GM12878 (cell line): ENCODE measurements around the gene MTMR3.

ENCODE experiments used
- ASH2L ChIP-seq: fragments of 300-600, 200-600 bp; sonication (generic); IDR thresholded peaks from 2 replicates; pipeline ENCODE4 v1.6.1; 2017; ENCODE audit warnings: low read depth, mild to moderate bottlenecking, borderline replicate concordance
- CBX5 ChIP-seq: sonication (generic); IDR thresholded peaks from 2 replicates; pipeline ENCODE4 v1.6.1; 2016; ENCODE audit warnings: low read depth, moderate library complexity, mild to moderate bottlenecking, inconsistent platforms
- CREM ChIP-seq: IDR thresholded peaks from 2 replicates; pipeline ENCODE4 v1.6.1; 2014; ENCODE audit warnings: antibody characterized with exemption, low read depth
- POLR2A ChIP-seq: IDR thresholded peaks from 2 replicates; pipeline ENCODE4 v1.6.1; 2011; ENCODE audit warnings: low read depth, mild to moderate bottlenecking, low read length
- POLR2AphosphoS5 ChIP-seq: IDR thresholded peaks from 2 replicates; pipeline ENCODE4 v1.6.1; 2011; ENCODE audit warnings: mild to moderate bottlenecking, low read length, inconsistent platforms
- RELA ChIP-seq: fragments of 450-650 bp; IDR thresholded peaks from 2 replicates; pipeline ENCODE4 v1.8.0; 2014; ENCODE audit warnings: borderline replicate concordance; ENCODE audit not compliant: partially characterized antibody
- SIX5 ChIP-seq: IDR thresholded peaks from 2 replicates; pipeline ENCODE4 v1.6.1; 2011; ENCODE audit warnings: mild to moderate bottlenecking, low read depth, low read length, moderate library complexity; ENCODE audit not compliant: severe bottlenecking
- SUZ12 ChIP-seq: fragments of 200-600 bp; sonication (generic); IDR thresholded peaks from one replicate; pipeline ENCODE4 v1.6.1; 2018; ENCODE audit warnings: antibody characterized with exemption, mild to moderate bottlenecking; ENCODE audit not compliant: unreplicated experiment
- TF ChIP-seq, protein P1 (sequence below): IDR thresholded peaks from 2 replicates; pipeline ENCODE4 v1.6.1; 2012; ENCODE audit warnings: mild to moderate bottlenecking, low read depth, low read length
- TF ChIP-seq, protein P2 (sequence below): fragments of 450-650 bp; formaldehyde crosslinking; IDR thresholded peaks from 2 replicates; pipeline ENCODE4 v1.5.0; 2022; ENCODE audit warnings: mild to moderate bottlenecking, missing genetic modification characterization

DNA sequence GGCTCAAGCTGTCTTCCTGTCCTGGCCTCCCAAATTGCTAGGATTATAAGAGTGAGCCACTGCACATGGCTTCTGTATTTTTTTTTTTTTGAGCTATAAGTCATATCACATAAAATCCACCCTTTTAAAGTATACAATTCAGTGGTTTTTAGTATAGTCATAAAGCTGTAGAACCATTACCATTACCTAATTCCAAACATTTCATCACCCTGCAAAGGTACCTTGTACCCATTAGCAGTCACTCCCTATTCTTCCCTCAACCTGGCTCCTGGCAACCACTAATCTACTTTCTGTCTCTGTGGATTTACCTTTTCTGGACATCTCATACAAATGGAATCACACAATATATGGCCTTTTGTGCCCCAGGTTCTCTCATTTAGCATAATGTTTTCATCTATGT, 84.5 kb downstream of the MTMR3 start:
- no peak for TF ChIP-seq ASH2L
- no peak for TF ChIP-seq CBX5
- no peak for TF ChIP-seq SIX5
- TF ChIP-seq RELA, result no peak
- TF ChIP-seq CREM, result no peak
- TF ChIP-seq POLR2AphosphoS5, result no peak
- TF ChIP-seq, protein P1, sequence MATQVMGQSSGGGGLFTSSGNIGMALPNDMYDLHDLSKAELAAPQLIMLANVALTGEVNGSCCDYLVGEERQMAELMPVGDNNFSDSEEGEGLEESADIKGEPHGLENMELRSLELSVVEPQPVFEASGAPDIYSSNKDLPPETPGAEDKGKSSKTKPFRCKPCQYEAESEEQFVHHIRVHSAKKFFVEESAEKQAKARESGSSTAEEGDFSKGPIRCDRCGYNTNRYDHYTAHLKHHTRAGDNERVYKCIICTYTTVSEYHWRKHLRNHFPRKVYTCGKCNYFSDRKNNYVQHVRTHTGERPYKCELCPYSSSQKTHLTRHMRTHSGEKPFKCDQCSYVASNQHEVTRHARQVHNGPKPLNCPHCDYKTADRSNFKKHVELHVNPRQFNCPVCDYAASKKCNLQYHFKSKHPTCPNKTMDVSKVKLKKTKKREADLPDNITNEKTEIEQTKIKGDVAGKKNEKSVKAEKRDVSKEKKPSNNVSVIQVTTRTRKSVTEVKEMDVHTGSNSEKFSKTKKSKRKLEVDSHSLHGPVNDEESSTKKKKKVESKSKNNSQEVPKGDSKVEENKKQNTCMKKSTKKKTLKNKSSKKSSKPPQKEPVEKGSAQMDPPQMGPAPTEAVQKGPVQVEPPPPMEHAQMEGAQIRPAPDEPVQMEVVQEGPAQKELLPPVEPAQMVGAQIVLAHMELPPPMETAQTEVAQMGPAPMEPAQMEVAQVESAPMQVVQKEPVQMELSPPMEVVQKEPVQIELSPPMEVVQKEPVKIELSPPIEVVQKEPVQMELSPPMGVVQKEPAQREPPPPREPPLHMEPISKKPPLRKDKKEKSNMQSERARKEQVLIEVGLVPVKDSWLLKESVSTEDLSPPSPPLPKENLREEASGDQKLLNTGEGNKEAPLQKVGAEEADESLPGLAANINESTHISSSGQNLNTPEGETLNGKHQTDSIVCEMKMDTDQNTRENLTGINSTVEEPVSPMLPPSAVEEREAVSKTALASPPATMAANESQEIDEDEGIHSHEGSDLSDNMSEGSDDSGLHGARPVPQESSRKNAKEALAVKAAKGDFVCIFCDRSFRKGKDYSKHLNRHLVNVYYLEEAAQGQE, result no peak
- TF ChIP-seq SUZ12, result no peak
- TF ChIP-seq, protein P2, sequence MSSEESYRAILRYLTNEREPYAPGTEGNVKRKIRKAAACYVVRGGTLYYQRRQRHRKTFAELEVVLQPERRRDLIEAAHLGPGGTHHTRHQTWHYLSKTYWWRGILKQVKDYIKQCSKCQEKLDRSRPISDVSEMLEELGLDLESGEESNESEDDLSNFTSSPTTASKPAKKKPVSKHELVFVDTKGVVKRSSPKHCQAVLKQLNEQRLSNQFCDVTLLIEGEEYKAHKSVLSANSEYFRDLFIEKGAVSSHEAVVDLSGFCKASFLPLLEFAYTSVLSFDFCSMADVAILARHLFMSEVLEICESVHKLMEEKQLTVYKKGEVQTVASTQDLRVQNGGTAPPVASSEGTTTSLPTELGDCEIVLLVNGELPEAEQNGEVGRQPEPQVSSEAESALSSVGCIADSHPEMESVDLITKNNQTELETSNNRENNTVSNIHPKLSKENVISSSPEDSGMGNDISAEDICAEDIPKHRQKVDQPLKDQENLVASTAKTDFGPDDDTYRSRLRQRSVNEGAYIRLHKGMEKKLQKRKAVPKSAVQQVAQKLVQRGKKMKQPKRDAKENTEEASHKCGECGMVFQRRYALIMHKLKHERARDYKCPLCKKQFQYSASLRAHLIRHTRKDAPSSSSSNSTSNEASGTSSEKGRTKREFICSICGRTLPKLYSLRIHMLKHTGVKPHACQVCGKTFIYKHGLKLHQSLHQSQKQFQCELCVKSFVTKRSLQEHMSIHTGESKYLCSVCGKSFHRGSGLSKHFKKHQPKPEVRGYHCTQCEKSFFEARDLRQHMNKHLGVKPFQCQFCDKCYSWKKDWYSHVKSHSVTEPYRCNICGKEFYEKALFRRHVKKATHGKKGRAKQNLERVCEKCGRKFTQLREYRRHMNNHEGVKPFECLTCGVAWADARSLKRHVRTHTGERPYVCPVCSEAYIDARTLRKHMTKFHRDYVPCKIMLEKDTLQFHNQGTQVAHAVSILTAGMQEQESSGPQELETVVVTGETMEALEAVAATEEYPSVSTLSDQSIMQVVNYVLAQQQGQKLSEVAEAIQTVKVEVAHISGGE (CRISPR knock-in tag), result no peak
- TF ChIP-seq POLR2A, result no peak
